Measurements from ENCODE around the gene AUTS2.

Gene AUTS2

GRCh38 chr7:69928621-69929020 lies 330.3 kb downstream of the AUTS2 start:
- H3K9me3 ChIP-seq (ENCODE audit: control insufficient read depth, insufficient read depth, low read depth, low read length), result no peaks in the 10 kb centered on the region
- H3K4me3 ChIP-seq (ENCODE audit: low read depth, low read length), result no peak overlapping the region
- H3K36me3 ChIP-seq (ENCODE audit: control insufficient read depth, insufficient read depth, low read length), result no peaks in the 10 kb centered on the region
- H3K9ac ChIP-seq (ENCODE audit: low read length), result no peak overlapping the region
- no peak overlapping the region for H3K27ac ChIP-seq (ENCODE audit: low read depth, low read length)
- no peaks in the 10 kb centered on the region for H3K27me3 ChIP-seq (ENCODE audit: control insufficient read depth, insufficient read depth, low read length)
- no peaks in the 10 kb centered on the region for H3K4me1 ChIP-seq (ENCODE audit: control insufficient read depth, insufficient read depth, low read length)

DNA sequence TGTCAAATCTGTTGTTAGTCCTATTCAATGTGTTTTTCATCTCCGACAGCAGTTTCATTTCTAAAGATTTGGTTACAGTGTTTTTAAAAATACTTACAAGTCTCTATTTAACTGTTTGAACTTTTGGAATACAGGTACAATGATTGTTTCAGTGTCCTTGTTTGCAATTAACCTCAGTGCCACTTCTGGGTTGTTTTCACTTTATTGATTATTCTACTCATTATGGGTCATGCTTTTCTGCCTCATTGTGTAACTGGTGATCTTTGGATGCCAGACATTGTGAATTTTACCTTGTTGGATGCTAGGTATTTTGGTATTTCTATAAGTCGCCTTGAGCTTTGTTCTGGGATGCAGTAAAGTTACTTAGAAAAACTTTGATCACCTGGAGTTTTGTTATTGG lies 331.3 kb downstream of the AUTS2 start:
- Histone ChIP-seq H3K9ac (ENCODE audit: low read length) (no peak overlapping the region), H3K4me3 (ENCODE audit: low read depth, low read length) (no peak overlapping the region), H3K27me3 (ENCODE audit: control insufficient read depth, insufficient read depth, low read length) (no peaks in the 10 kb centered on the region), H3K27ac (ENCODE audit: low read depth, low read length) (no peak overlapping the region), H3K36me3 (ENCODE audit: control insufficient read depth, insufficient read depth, low read length) (no peaks in the 10 kb centered on the region), H3K4me1 (ENCODE audit: control insufficient read depth, insufficient read depth, low read length) (peaks cover 6% of the 10 kb centered on the region; the same call in 1 of the 2 replicates), H3K9me3 (ENCODE audit: control insufficient read depth, insufficient read depth, low read depth, low read length) (no peaks in the 10 kb centered on the region)

DNA sequence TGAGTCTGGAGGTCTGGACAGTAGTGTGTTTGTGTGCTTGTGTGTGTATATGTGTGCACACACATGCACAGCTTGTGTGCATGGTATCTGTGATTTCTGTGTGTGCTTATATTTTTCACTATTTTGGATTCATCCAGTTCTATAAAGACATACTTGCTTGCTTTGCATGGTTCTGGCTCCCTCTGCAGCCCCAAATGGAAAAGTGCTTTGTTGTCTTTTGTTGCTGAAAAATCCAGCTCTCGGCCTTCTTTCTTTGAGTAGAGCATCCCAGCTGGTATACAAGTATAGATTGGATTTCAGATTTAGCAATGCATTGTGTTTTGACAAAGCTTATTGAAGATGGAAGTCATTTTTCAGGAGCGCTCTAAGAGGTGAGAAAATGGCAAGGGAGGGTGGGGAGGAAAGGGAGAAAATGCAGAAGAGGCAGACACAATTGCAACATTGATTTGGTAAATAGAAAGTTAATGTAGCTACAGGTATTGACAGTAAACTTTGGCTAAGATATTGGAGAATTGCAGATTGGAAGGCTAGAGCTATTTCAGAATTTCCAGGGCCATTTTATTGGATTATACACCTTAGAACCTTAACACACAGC lies 333.9 kb downstream of the AUTS2 start:
- no peaks in the 10 kb centered on the region for H3K9me3 ChIP-seq (ENCODE audit: control insufficient read depth, insufficient read depth, low read depth, low read length)
- H3K27ac ChIP-seq (ENCODE audit: low read depth, low read length), result no peak overlapping the region
- H3K4me1 ChIP-seq (ENCODE audit: control insufficient read depth, insufficient read depth, low read length), result peaks cover 8% of the 10 kb centered on the region; the same call in 1 of the 2 replicates
- H3K27me3 ChIP-seq (ENCODE audit: control insufficient read depth, insufficient read depth, low read length), result no peaks in the 10 kb centered on the region
- no peak overlapping the region for H3K9ac ChIP-seq (ENCODE audit: low read length)
- no peaks in the 10 kb centered on the region for H3K36me3 ChIP-seq (ENCODE audit: control insufficient read depth, insufficient read depth, low read length)
- H3K4me3 ChIP-seq (ENCODE audit: low read depth, low read length), result no peak overlapping the region

DNA sequence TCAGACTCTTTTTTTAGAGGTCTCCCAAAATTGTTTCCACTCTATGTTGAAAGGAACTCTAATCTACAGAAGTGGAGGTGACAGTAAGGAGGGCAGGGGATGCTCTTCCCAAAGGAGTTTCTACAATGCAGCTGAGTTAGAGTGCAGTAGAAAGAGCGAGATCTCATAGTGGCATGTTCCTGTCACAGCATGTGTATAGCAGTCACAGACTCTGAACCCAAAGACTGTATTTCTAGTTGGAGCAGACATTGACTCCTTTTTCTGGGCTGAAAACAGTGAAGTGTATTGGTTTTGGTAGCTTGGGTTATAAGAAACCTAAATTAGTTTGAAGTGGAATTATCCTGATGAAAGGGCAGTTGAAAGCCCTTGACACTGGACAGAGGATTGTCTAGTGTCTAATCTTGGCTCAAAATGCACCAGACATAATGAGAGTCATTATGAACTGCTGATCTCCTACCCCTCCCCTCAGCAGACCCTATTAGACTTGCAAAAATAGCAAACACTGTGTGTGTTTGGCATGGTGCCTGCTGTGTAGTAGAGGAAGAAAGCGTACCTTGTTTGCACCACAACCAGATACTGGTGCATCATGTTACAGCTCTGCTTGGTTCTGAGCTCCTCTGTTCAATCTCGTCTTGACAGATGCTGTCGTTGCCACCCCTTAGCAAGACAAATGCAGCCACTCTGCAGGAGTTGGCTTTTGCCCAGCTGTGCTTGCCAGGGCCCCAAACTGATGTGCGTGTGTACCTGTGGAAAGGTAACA lies 336.0 kb downstream of the AUTS2 start:
- Histone ChIP-seq H3K9me3 (ENCODE audit: control insufficient read depth, insufficient read depth, low read depth, low read length) (no peaks in the 10 kb centered on the region), H3K27ac (ENCODE audit: low read depth, low read length) (no peak overlapping the region), H3K36me3 (ENCODE audit: control insufficient read depth, insufficient read depth, low read length) (no peaks in the 10 kb centered on the region), H3K27me3 (ENCODE audit: control insufficient read depth, insufficient read depth, low read length) (no peaks in the 10 kb centered on the region), H3K4me1 (ENCODE audit: control insufficient read depth, insufficient read depth, low read length) (peaks cover 8% of the 10 kb centered on the region; the same call in 1 of the 2 replicates), H3K4me3 (ENCODE audit: low read depth, low read length) (no peak overlapping the region), H3K9ac (ENCODE audit: low read length) (no peak overlapping the region)

DNA sequence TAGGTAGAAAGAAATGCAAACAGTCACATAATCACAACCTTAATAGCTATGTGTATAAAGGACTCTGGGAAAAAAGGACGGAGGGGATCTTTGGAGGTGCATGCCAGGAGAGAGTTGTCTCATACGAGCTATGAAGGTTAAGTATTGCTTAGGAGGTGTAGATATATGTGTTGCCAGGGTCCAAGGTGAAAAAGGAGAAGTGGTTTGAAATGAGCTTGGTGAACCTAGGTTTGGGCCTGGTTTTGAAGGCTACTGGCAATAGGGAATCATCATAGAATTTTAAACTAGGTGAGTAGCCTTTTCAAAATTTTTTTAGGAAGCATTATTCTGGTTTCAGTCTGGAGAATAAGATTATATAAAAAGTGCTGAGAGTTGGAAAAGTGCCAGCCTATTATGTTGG lies 336.8 kb downstream of the AUTS2 start:
- H3K4me1 ChIP-seq (ENCODE audit: control insufficient read depth, insufficient read depth, low read length), result peaks cover 8% of the 10 kb centered on the region; the same call in 1 of the 2 replicates
- H3K27ac ChIP-seq (ENCODE audit: low read depth, low read length), result no peak overlapping the region
- no peaks in the 10 kb centered on the region for H3K36me3 ChIP-seq (ENCODE audit: control insufficient read depth, insufficient read depth, low read length)
- no peaks in the 10 kb centered on the region for H3K9me3 ChIP-seq (ENCODE audit: control insufficient read depth, insufficient read depth, low read depth, low read length)
- H3K4me3 ChIP-seq (ENCODE audit: low read depth, low read length), result no peak overlapping the region
- no peak overlapping the region for H3K9ac ChIP-seq (ENCODE audit: low read length)
- H3K27me3 ChIP-seq (ENCODE audit: control insufficient read depth, insufficient read depth, low read length), result no peaks in the 10 kb centered on the region

DNA sequence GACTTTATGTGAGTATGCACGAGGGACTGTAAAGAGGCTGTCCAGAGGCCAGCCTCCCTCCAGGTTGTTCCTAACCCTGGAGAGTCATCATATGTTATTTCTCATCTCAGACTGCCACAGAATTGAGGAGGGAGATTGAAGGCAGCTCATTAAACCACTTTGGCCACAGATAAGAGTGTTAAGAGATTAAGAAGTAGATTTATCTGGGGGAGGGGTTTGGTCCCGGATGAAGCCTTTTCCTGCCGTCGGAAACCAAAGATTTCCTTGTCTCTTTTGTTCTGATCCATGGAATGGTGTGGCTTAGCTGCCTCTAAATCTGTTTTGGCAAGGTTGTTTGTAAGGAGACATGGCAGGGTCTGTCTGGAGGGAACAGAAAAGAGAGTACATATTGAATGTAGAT lies 338.8 kb downstream of the AUTS2 start:
- Histone ChIP-seq H3K9ac (ENCODE audit: low read length) (no peak overlapping the region), H3K4me3 (ENCODE audit: low read depth, low read length) (no peak overlapping the region)

DNA sequence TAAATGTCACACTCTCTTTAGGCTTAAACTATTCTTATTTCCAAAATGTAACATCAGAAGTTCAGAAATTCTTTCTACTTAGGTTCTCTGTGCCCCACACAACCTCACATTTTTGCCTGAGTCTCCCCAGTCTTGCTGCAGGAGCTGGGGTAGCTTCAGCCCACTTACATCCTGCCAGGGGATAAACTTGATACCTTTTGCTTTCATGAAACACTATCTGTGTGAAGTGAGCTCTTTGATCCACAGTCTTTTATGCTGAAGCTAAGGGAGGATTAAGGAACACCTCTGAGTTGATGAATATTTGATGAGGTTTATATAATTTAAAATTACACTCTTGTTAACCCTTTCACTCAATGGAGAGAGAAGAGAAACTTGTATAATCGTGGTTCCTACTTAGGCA lies 341.0 kb downstream of the AUTS2 start:
- H3K9me3 ChIP-seq (ENCODE audit: control insufficient read depth, insufficient read depth, low read depth, low read length), result no peaks in the 10 kb centered on the region
- H3K4me3 ChIP-seq (ENCODE audit: low read depth, low read length), result no peak overlapping the region
- no peaks in the 10 kb centered on the region for H3K36me3 ChIP-seq (ENCODE audit: control insufficient read depth, insufficient read depth, low read length)
- H3K4me1 ChIP-seq (ENCODE audit: control insufficient read depth, insufficient read depth, low read length), result peaks cover 8% of the 10 kb centered on the region
- no peak overlapping the region for H3K27ac ChIP-seq (ENCODE audit: low read depth, low read length)
- no peak overlapping the region for H3K9ac ChIP-seq (ENCODE audit: low read length)
- no peaks in the 10 kb centered on the region for H3K27me3 ChIP-seq (ENCODE audit: control insufficient read depth, insufficient read depth, low read length)

More for the DNA sequence above, 338.8 kb downstream of the AUTS2 start:
- Histone ChIP-seq H3K9me3 (ENCODE audit: control insufficient read depth, insufficient read depth, low read depth, low read length) (no peaks in the 10 kb centered on the region), H3K27ac (ENCODE audit: low read depth, low read length) (no peak overlapping the region), H3K36me3 (ENCODE audit: control insufficient read depth, insufficient read depth, low read length) (no peaks in the 10 kb centered on the region), H3K27me3 (ENCODE audit: control insufficient read depth, insufficient read depth, low read length) (no peaks in the 10 kb centered on the region), H3K4me1 (ENCODE audit: control insufficient read depth, insufficient read depth, low read length) (peaks cover 8% of the 10 kb centered on the region; the same call in 1 of the 2 replicates)

DNA sequence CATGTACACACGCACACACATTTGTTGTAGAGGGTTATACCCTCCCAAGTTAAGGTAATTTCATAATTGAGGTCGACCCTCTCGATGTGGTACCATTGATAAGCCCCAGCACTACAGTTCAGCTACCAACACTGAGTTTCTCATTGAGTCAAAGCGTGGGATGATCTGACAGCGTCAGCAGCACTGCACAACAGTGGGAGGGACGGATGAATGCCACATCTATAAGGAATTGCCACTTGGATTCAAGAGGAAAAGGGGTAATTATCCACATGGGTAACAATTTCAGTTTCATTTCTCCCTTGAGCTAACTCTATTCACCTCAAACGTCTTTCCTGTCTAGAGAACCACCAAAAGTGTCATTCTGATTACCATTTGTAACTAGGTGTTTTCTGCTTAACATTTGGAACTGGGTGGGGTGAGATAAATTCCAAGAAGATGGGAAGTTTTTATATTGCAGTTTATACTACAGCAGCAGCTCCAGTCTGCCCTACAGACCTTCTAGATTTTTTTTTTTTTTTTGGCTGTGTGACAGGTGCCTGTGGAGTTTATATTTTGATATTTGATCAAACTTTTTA lies 342.9 kb downstream of the AUTS2 start:
- Histone ChIP-seq H3K27ac (ENCODE audit: low read depth, low read length) (no peak overlapping the region), H3K36me3 (ENCODE audit: control insufficient read depth, insufficient read depth, low read length) (no peaks in the 10 kb centered on the region), H3K9ac (ENCODE audit: low read length) (no peak overlapping the region), H3K4me1 (ENCODE audit: control insufficient read depth, insufficient read depth, low read length) (peaks cover 8% of the 10 kb centered on the region), H3K9me3 (ENCODE audit: control insufficient read depth, insufficient read depth, low read depth, low read length) (no peaks in the 10 kb centered on the region), H3K4me3 (ENCODE audit: low read depth, low read length) (no peak overlapping the region), H3K27me3 (ENCODE audit: control insufficient read depth, insufficient read depth, low read length) (no peaks in the 10 kb centered on the region)

DNA sequence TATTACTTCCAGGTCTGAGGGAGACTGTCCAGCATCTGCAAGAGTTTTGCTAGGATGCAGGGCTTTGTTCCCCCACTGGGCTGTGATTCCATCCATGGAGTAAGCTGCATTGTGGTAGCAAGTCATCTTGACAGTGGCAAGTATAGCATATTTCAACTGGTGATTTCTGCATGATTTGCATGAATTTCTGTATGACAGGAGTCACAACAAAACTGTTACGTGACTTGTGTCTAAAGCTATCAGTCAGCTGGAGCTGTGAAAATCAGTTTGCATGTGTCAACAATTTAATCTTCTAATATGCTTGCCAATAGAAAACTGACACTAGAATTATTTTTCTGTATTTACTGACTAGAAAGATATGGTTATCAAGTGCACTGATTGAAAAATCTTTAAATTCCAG lies 344.3 kb downstream of the AUTS2 start:
- H3K27ac ChIP-seq (ENCODE audit: low read depth, low read length), result no peak overlapping the region
- H3K4me3 ChIP-seq (ENCODE audit: low read depth, low read length), result no peak overlapping the region

GRCh38 chr7:69946901-69947300 lies 348.6 kb downstream of the AUTS2 start:
- H3K36me3 ChIP-seq (ENCODE audit: control insufficient read depth, insufficient read depth, low read length), result no peaks in the 10 kb centered on the region
- H3K4me3 ChIP-seq (ENCODE audit: low read depth, low read length), result no peak overlapping the region
- no peak overlapping the region for H3K9ac ChIP-seq (ENCODE audit: low read length)
- peaks cover 8% of the 10 kb centered on the region for H3K4me1 ChIP-seq (ENCODE audit: control insufficient read depth, insufficient read depth, low read length)
- no peak overlapping the region for H3K27ac ChIP-seq (ENCODE audit: low read depth, low read length)
- H3K9me3 ChIP-seq (ENCODE audit: control insufficient read depth, insufficient read depth, low read depth, low read length), result no peaks in the 10 kb centered on the region
- H3K27me3 ChIP-seq (ENCODE audit: control insufficient read depth, insufficient read depth, low read length), result no peaks in the 10 kb centered on the region

More for the DNA sequence above, 344.3 kb downstream of the AUTS2 start:
- Histone ChIP-seq H3K27me3 (ENCODE audit: control insufficient read depth, insufficient read depth, low read length) (no peaks in the 10 kb centered on the region), H3K9me3 (ENCODE audit: control insufficient read depth, insufficient read depth, low read depth, low read length) (no peaks in the 10 kb centered on the region), H3K4me1 (ENCODE audit: control insufficient read depth, insufficient read depth, low read length) (peaks cover 8% of the 10 kb centered on the region), H3K9ac (ENCODE audit: low read length) (no peak overlapping the region), H3K36me3 (ENCODE audit: control insufficient read depth, insufficient read depth, low read length) (no peaks in the 10 kb centered on the region)

DNA sequence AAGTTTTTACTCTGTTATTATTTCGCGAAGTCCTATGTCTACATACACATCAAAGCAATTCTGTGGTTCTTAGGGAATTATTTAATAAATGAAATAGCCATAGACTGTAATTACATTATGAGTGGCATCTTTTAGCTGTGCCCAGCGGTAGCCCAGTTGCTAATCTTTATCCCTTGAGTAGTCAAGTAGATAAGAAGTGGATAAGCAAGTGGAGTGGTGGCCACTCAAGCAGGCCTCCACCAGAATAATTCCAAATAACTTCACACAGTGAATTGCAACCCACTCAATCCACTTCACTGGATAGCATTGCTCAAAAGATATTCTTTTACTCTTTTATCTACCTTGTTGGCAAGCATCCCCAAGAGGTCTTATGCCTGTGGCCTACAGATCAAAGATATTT lies 349.7 kb downstream of the AUTS2 start:
- Histone ChIP-seq H3K4me1 (ENCODE audit: control insufficient read depth, insufficient read depth, low read length) (peaks cover 8% of the 10 kb centered on the region), H3K27me3 (ENCODE audit: control insufficient read depth, insufficient read depth, low read length) (no peaks in the 10 kb centered on the region), H3K27ac (ENCODE audit: low read depth, low read length) (no peak overlapping the region), H3K9ac (ENCODE audit: low read length) (no peak overlapping the region), H3K9me3 (ENCODE audit: control insufficient read depth, insufficient read depth, low read depth, low read length) (no peaks in the 10 kb centered on the region), H3K4me3 (ENCODE audit: low read depth, low read length) (no peak overlapping the region), H3K36me3 (ENCODE audit: control insufficient read depth, insufficient read depth, low read length) (no peaks in the 10 kb centered on the region)
